ENCODE results near the gene ZNF565. TPM values are rescaled to one million over a fixed set of nuclear protein-coding genes. Genes with fewer than 3 reads are reported as not detected.

The ZNF565 gene
- total RNA-seq: 1 to 10 TPM; 2.9 to 5.7 (median 4.8) TPM

DNA sequence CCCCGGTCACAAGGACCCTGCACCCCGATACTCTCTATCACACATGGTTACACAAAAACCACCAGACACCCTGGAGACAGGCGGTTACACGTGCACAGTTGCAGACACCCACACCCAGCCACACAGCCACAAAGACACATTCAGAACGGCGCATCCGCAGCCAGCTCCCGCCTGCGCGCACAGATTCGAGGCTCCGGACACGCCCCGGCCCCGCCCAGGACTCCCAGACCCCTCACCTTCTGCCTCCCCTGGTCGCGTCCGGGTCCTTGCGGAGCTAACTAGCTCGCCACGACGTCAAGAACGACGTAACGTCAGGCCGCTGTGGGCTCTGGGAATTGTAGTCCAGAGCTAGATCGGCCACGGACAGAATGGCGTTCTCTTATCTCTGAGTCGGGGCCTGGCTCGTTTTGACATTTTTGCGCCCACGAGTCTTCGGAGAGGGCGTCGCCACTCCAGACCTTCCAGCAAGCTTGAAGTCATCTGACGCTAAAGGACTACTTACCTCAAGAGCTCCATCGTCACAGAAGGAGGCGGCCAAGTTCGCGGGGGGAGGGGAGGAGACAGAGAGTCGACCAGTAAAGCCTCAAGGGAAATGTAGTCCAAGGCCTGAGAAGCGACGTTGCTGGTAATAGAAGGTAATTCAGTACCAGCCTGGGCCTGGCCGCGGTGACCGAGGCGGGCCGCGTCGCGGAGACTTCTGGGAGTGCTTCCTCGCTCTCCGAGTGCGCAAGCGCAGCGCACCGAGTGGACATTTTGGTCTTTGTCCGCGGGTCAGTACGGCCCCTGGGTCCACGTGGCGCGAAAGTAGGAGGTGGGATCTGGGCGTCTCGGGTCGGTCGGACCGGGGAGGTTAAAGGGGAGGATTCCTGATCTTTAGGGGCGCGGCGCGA, at the start of gene ZNF565, which contains the start of gene ZNF146:
Gene ZNF565 (minus strand): TSS at position 280 of the 890 bp plus-strand sequence. CDS start 12,680 bp downstream, outside the sequence.
Gene ZNF146 (plus strand): TSS at position 721 of the 890 bp plus-strand sequence. CDS start 21,335 bp downstream, outside the sequence.
- Histone ChIP-seq H3K4me3 (peak within 1 kb of the TSS; percentile 60 to 97 (median 76)), H3K27ac (peak within 1 kb of the TSS; percentile 98 to 99), H3K4me1 (replicated peaks in 1 of 2) (peaks cover 0 to 4% of the 10 kb centered on the region in 2 donors)
- 0 to 3% (median 0%) methylated on average over 4 to 10 of the region's 73 CpGs; no CpG with 5 or more reads in 6 of the 10 experiments for WGBS, 10 experiments
- in situ Hi-C loops (cut with MboI; ENCODE audit: low pct_unique_long_range_greater_than_20kb in 2 of 9, low sequenced_read_pairs in 9 of 9, unreplicated experiment in 9 of 9): no loop called here
- peak; percentile 88 to 94 (median 92) for ATAC-seq (replicated peaks in 6 of 8)

DNA sequence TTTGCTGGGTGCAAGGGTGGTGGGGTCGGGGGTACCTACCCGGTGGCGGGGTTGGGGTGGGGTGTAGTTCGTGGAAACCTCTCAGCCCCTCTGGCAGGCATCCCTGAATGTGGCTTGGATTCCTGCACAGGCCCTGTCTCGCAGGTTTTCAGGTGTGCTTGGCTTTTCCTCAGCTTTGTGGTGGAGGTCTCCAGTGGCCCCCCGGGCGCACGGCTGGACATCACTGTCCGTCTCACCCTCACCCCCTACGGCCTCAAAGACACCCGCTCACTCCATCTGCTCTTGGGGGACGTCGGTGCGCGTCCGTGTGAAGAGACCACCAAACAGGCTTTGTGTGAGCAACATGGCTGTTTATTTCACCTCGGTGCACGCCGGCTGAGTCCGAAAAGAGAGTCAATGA, 44.7 kb upstream of the ZNF565 start:
- no peak overlapping the region for H3K27ac ChIP-seq
- 80 to 100% (median 96%) methylated on average over 1 to 11 of the region's 20 CpGs; no CpG with 5 or more reads in 5 of the 10 experiments for WGBS, 10 experiments
- no peak for ATAC-seq (replicated peaks in 6 of 8)
- H3K4me3 ChIP-seq: no peak overlapping the region
- H3K4me1 ChIP-seq (replicated peaks in 1 of 2): peaks cover 0 to 4% of the 10 kb centered on the region in 2 donors
- in situ Hi-C loops (cut with MboI; ENCODE audit: low pct_unique_long_range_greater_than_20kb in 2 of 9, low sequenced_read_pairs in 9 of 9, unreplicated experiment in 9 of 9): no loop called here

- peak in 2 of 8 experiments; percentile 33 to 36 for ATAC-seq (replicated peaks in 6 of 8)
- in situ Hi-C loops (cut with MboI; ENCODE audit: low pct_unique_long_range_greater_than_20kb in 2 of 9, low sequenced_read_pairs in 9 of 9, unreplicated experiment in 9 of 9): no loop called here
- WGBS, 10 experiments: 67 to 97% (median 82%) methylated on average over 2 to 9 of the region's 29 CpGs; no CpG with 5 or more reads in 3 of the 10 experiments
- H3K4me3 ChIP-seq: peak overlapping the region; percentile 40 to 100 (median 73)
- H3K27ac ChIP-seq: no peak overlapping the region
- peaks cover 0 to 4% of the 10 kb centered on the region in 2 donors for H3K4me1 ChIP-seq (replicated peaks in 1 of 2)
These were observed 43.8 kb upstream of the ZNF565 start for GRCh38 chr19:36258028-36258875.

DNA sequence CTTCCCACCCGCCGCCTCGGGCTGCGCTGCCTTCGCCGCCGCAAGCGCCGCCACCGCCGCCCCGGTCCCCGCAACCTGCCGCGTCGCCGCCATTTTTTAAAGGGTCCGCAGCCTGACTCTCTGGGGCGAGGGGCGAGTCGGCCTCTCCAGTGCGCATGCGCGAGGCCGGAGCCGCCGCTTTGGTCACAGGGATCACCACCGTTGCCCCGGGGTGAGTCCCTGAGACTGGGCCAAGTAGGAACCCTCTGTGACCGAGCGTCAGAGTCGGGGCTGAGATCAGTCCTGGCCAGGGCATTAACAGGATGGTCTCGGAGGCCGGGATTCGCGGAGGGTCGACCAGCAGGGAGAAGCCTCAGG, 43.0 kb upstream of the ZNF565 start:
- Histone ChIP-seq H3K4me1 (replicated peaks in 1 of 2) (peaks cover 0 to 4% of the 10 kb centered on the region in 2 donors), H3K27ac (peak overlapping the region; percentile 16 to 86), H3K4me3 (peak overlapping the region; percentile 40 to 100 (median 73))
- in situ Hi-C loops (cut with MboI; ENCODE audit: low pct_unique_long_range_greater_than_20kb in 2 of 9, low sequenced_read_pairs in 9 of 9, unreplicated experiment in 9 of 9): no loop called here
- WGBS, 10 experiments: 16 to 60% methylated on average over 1 to 11 of the region's 37 CpGs; no CpG with 5 or more reads in 8 of the 10 experiments
- peak in 6 of 8 experiments; percentile 73 to 98 (median 98) for ATAC-seq (replicated peaks in 6 of 8)

DNA sequence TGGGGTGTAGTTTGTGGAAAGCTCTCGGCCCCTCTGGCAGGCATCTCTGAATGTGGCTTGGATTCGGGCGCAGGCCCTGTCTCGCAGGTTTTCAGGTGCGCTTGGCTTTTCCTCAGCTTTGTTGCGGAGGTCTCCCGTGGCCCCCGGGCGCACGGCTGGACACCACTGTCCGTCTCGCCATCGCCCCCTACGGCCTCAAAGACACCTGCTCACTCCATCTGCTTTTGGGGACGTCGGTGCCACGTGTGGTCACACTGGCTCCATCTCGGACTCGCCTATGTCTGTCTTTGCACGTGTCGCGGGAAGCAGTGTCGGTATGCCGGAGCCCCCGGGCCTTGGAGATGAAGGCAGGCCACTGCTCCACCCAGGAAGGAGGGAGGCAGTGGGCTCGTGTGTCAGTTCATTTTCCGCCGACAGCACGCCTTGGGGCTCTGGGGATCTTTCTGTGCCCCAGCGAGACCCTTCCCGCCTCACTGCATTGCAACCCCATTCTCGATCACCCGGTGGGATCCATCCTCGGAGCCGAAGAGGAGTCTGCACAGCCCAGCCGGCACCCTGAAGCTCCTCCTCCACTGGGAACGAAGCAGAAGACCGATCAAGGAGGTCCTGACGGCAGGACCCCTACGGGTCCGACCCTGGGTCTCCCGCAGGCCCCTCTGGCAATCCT, 42.5 kb upstream of the ZNF565 start:
- peak overlapping the region; percentile 40 to 100 (median 73) for H3K4me3 ChIP-seq
- peak overlapping the region; percentile 16 to 86 for H3K27ac ChIP-seq
- in situ Hi-C loops (cut with MboI; ENCODE audit: low pct_unique_long_range_greater_than_20kb in 2 of 9, low sequenced_read_pairs in 9 of 9, unreplicated experiment in 9 of 9): no loop called here
- 0 to 76% (median 44%) methylated on average over 2 to 26 of the region's 42 CpGs; no CpG with 5 or more reads in 5 of the 10 experiments for WGBS, 10 experiments
- peaks cover 0 to 4% of the 10 kb centered on the region in 2 donors for H3K4me1 ChIP-seq (replicated peaks in 1 of 2)
- peak in 6 of 8 experiments; percentile 38 to 75 (median 66) for ATAC-seq (replicated peaks in 6 of 8)

GRCh38 chr19:36256064-36256463, 41.6 kb upstream of the ZNF565 start:
- ATAC-seq (replicated peaks in 6 of 8): no peak
- WGBS, 10 experiments: 58 to 100% (median 95%) methylated on average over 1 to 11 of the region's 15 CpGs; no CpG with 5 or more reads in 5 of the 10 experiments

DNA sequence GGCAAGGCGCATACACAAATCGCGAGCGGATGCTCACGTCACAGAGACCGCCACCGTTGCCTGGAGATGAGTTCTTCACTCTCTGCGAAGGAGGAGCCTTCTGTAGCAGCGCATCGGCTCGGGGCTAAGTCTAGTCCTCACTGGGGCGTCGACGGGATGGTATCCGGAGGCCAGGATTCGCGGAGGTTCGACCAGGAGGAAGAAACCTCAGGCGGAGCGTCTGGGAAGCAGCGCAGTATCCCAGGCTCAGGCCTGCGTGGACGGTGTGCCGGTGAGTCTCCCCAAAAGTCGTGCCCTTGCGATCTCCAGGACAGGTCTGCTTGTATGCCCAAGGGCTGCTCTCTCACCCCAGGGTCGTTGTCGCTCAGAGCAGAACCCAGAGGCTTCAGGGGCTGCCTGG, 40.9 kb upstream of the ZNF565 start:
- H3K4me1 ChIP-seq (replicated peaks in 1 of 2): peaks cover 0 to 4% of the 10 kb centered on the region in 2 donors
- no peak overlapping the region for H3K27ac ChIP-seq
- in situ Hi-C loops (cut with MboI; ENCODE audit: low pct_unique_long_range_greater_than_20kb in 2 of 9, low sequenced_read_pairs in 9 of 9, unreplicated experiment in 9 of 9): no loop called here
- H3K4me3 ChIP-seq: no peak overlapping the region
- ATAC-seq (replicated peaks in 6 of 8): no peak
- 80 to 100% (median 97%) methylated on average over 2 to 6 of the region's 28 CpGs; no CpG with 5 or more reads in 3 of the 10 experiments for WGBS, 10 experiments

More at GRCh38 chr19:36256064-36256463, 41.6 kb upstream of the ZNF565 start:
- in situ Hi-C loops (cut with MboI; ENCODE audit: low pct_unique_long_range_greater_than_20kb in 2 of 9, low sequenced_read_pairs in 9 of 9, unreplicated experiment in 9 of 9): no loop called here
- Histone ChIP-seq H3K4me3 (no peak overlapping the region), H3K27ac (no peak overlapping the region), H3K4me1 (replicated peaks in 1 of 2) (peaks cover 0 to 4% of the 10 kb centered on the region in 2 donors)

DNA sequence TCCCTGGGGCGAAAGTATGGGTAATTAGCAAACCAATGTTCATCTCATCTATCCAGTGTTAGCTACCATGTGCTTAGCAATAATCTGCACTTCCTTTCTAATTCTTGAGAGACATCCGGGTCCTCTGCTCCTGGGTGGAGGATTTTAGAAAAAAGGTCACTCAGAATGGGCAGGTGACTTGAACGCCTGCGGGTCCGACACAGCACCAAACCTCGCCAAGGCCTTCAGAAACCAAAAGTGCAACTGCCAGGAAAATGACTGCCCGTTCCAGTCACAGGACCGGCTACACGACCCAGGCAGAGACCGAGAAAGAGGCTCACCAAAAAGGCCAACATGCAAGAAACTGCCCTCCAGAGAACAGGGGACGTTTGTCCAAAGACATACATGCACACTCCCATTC, 40.4 kb upstream of the ZNF565 start:
- in situ Hi-C loops (cut with MboI; ENCODE audit: low pct_unique_long_range_greater_than_20kb in 2 of 9, low sequenced_read_pairs in 9 of 9, unreplicated experiment in 9 of 9): no loop called here
- ATAC-seq (replicated peaks in 6 of 8): no peak
- H3K27ac ChIP-seq: no peak overlapping the region
- no peak overlapping the region for H3K4me3 ChIP-seq
- 80 to 96% (median 89%) methylated on average over 1 to 11 of the region's 11 CpGs; no CpG with 5 or more reads in 5 of the 10 experiments for WGBS, 10 experiments
- peaks cover 0 to 4% of the 10 kb centered on the region in 2 donors for H3K4me1 ChIP-seq (replicated peaks in 1 of 2)

DNA sequence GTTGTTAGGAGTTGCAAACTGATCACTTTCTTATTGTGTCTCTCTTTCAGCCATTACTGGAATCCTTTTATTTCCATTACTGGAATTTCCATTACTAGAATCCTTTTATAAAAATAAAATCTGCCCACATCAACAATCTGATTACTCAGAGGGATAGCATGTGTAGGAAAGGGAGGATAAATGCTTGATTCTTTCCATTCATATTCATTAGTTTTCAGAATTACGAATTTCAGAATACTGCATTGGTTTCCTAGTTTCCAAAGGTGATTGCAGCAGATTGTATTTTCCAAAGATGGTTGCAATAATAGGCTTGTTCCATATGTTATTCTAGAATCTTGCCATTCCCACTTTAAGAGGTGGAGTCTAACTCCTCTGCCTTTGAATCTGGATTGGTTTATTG, 37.6 kb upstream of the ZNF565 start:
- WGBS, 10 experiments: 0 to 90% (median 60%) methylated on average over 1 of the region's 1 CpG; no CpG with 5 or more reads in 5 of the 10 experiments
- in situ Hi-C loops (cut with MboI; ENCODE audit: low pct_unique_long_range_greater_than_20kb in 2 of 9, low sequenced_read_pairs in 9 of 9, unreplicated experiment in 9 of 9): no loop called here
- no peak overlapping the region for H3K27ac ChIP-seq
- peak in 2 of 8 experiments; percentile 53 to 64 for ATAC-seq (replicated peaks in 6 of 8)
- H3K4me3 ChIP-seq: no peak overlapping the region
- peaks cover 0 to 3% of the 10 kb centered on the region in 2 donors for H3K4me1 ChIP-seq (replicated peaks in 1 of 2)

GRCh38 chr19:36246006-36246481, 31.6 kb upstream of the ZNF565 start:
- 18 to 91% (median 89%) methylated on average over 2 to 18 of the region's 29 CpGs; no CpG with 5 or more reads in 5 of the 10 experiments for WGBS, 10 experiments
- in situ Hi-C loops (cut with MboI; ENCODE audit: low pct_unique_long_range_greater_than_20kb in 2 of 9, low sequenced_read_pairs in 9 of 9, unreplicated experiment in 9 of 9): loop anchor here in 2 of 9 experiments (25.0 kb wide), 1 partner anchor 116 kb away; no protein-coding TSS in a partner anchor
- Histone ChIP-seq H3K4me3 (no peak overlapping the region), H3K4me1 (replicated peaks in 1 of 2) (no peaks in the 10 kb centered on the region), H3K27ac (no peak overlapping the region)
- peak in 3 of 8 experiments; percentile 30 to 71 (median 68) for ATAC-seq (replicated peaks in 6 of 8)

- peak in 4 of 8 experiments; percentile 14 to 65 (median 26) for ATAC-seq (replicated peaks in 6 of 8)
- H3K4me3 ChIP-seq: no peak overlapping the region
- in situ Hi-C loops (cut with MboI; ENCODE audit: low pct_unique_long_range_greater_than_20kb in 2 of 9, low sequenced_read_pairs in 9 of 9, unreplicated experiment in 9 of 9): loop anchor here in 2 of 9 experiments (25.0 kb wide), 1 partner anchor 117 kb away; no protein-coding TSS in a partner anchor
- H3K4me1 ChIP-seq (replicated peaks in 1 of 2): no peaks in the 10 kb centered on the region
- 4 to 90% (median 34%) methylated on average over 1 to 13 of the region's 63 CpGs; no CpG with 5 or more reads in 4 of the 10 experiments for WGBS, 10 experiments
- H3K27ac ChIP-seq: no peak overlapping the region
These were observed 30.9 kb upstream of the ZNF565 start for GRCh38 chr19:36245210-36246005.

All from motor neuron (in vitro differentiated cells).